Measurements from ENCODE around the gene CPED1. TPM values are rescaled to one million over a fixed set of nuclear protein-coding genes. Genes with fewer than 3 reads are reported as not detected.

CPED1 gene
- total RNA-seq, 1 experiment from 2014 or later, result 0.13 TPM

- Mint-ChIP-seq H3K27ac (no peak overlapping the region), H3K4me3 (no peak overlapping the region), H3K27me3 (ENCODE audit: low read depth) (no peaks in the 10 kb centered on the region), H3K4me1 (peaks cover 3 to 6% of the 10 kb centered on the region in 2 experiments; a peak in 3 of 4 replicates), H3K9me3 (no peaks in the 10 kb centered on the region), H3K36me3 (ENCODE audit: insufficient read depth in 1 of 3, low read depth in 3 of 3) (no peaks in the 10 kb centered on the region)
- Histone ChIP-seq H4K5ac (ENCODE audit: insufficient read length, low read depth, low read length) (no peak overlapping the region), H2BK12ac (ENCODE audit: insufficient read length, low read depth, low read length) (no peak overlapping the region), H4K8ac (replicated peaks; ENCODE audit: insufficient read length, low read depth, low read length) (no peak overlapping the region), H3K4me2 (ENCODE audit: insufficient read depth, insufficient read length, low read length) (no peak overlapping the region), H2BK120ac (ENCODE audit: low read depth, low read length, poor library complexity, severe bottlenecking) (no peak overlapping the region), H3T11ph (ENCODE audit: low read length) (no peak overlapping the region), H3K4me1 (ENCODE audit: insufficient read depth, low read length) (no peaks in the 10 kb centered on the region), H2BK20ac (ENCODE audit: low read depth, low read length, poor library complexity, severe bottlenecking) (no peak overlapping the region), H3K79me1 (ENCODE audit: insufficient read depth, low read depth, low read length, poor library complexity, severe bottlenecking) (no peaks in the 10 kb centered on the region), H3K79me2 (ENCODE audit: insufficient read depth, low read length) (no peaks in the 10 kb centered on the region), H3K56ac (ENCODE audit: insufficient read length, low read depth, low read length) (no peak overlapping the region), H3K18ac (ENCODE audit: insufficient read length, low read depth, low read length) (no peak overlapping the region), H3K4ac (ENCODE audit: low read depth, low read length) (no peak overlapping the region), H3K27ac (ENCODE audit: insufficient read length, low read depth, low read length) (no peak overlapping the region), H3K9ac (ENCODE audit: extremely low read depth, insufficient read length, low read length) (no peak overlapping the region), H2BK5ac (ENCODE audit: insufficient read length, low read length) (no peak overlapping the region), H4K20me1 (ENCODE audit: control insufficient read depth, insufficient read depth, insufficient read length) (no peaks in the 10 kb centered on the region), H3K23ac (ENCODE audit: insufficient read length, low read depth, low read length) (no peak overlapping the region), H2AFZ (ENCODE audit: low read length) (no peak overlapping the region), H2BK15ac (ENCODE audit: low read depth, low read length) (no peak overlapping the region), H3K27me3 (ENCODE audit: insufficient read depth, low read length) (no peaks in the 10 kb centered on the region), H3K14ac (ENCODE audit: insufficient read depth, low read length) (no peak overlapping the region), H2AK5ac (ENCODE audit: insufficient read length, low read length) (no peak overlapping the region), H3K23me2 (ENCODE audit: insufficient read length, low read depth, low read length, poor library complexity, severe bottlenecking) (no peaks in the 10 kb centered on the region), H4K91ac (ENCODE audit: insufficient read length, low read depth, low read length) (no peak overlapping the region), H3K9me3 (ENCODE audit: control insufficient read depth, low read depth, low read length) (no peaks in the 10 kb centered on the region)
- no peak for DNase-seq
- TF ChIP-seq CTCF (conservative IDR thresholded peaks at IDR 0.05), result no peak
- no CpG with 5 or more reads among the region's 2 CpGs for WGBS (ENCODE audit: extremely low coverage, insufficient read length, low lambda C conversion rate)
Observed at GRCh38 chr7:121078701-121079227, 90.3 kb downstream of the CPED1 start.

All from H9 (cell line).